Endothelial cell of umbilical vein (primary cell): Measurements from ENCODE around the gene ESPN. TPM values are rescaled to one million over a fixed set of nuclear protein-coding genes. Genes with fewer than 3 reads are reported as not detected.

Experiments used
- BruUV-seq: library from RNA; stranded (reverse); fragments of 400-500 nt; replicated peaks from 2 replicates; lab custom pipeline; 2021; lab: Mats Ljungman, UMichigan
- CTCF ChIA-PET: fragments of 300-600, 350-600 bp; sonication (Branson Sonifier 250); formaldehyde crosslinking; loops from one replicate; lab custom pipeline; 2021; ENCODE audit warnings: antibody characterized with exemption, inconsistent platforms; lab: Charles Lee
- POLR2A ChIA-PET: fragments of 300-600, 350-600 bp; sonication (Branson Sonifier 250); formaldehyde crosslinking; loops from one replicate; lab custom pipeline; 2021; ENCODE audit warnings: antibody characterized with exemption, inconsistent platforms; lab: Charles Lee
- DNase-seq: peaks from one replicate; pipeline ENCODE4 v3.0.0-alpha.2; 2011; ENCODE audit warnings: low read depth, low spot score
- FAIRE-seq: peaks from 2 replicates; lab custom pipeline; 2011; peaks lifted over from hg19 to GRCh38; lab: Jason Lieb, UNC
- H2AFZ ChIP-seq: 2 replicates; pipeline ENCODE4 v1.6.0; 2012; ENCODE audit warnings: low read depth, low read length, control low read depth, inconsistent platforms
- H3K27ac ChIP-seq: 2 replicates; pipeline ENCODE4 v1.5.1; 2011; ENCODE audit warnings: low read depth, mild to moderate bottlenecking, control low read depth, low read length, moderate library complexity; ENCODE audit not compliant: insufficient read depth
- H3K27me3 ChIP-seq, 2 experiments: 2 replicates each; pipeline versions ENCODE4 v1.6.0 to v1.6.1; 2011; ENCODE audit warnings: low read length in 2 of 2, mixed read lengths in 1 of 2; ENCODE audit not compliant: control insufficient read depth in 2 of 2, insufficient read depth in 2 of 2
- H3K36me3 ChIP-seq, 2 experiments: 2 replicates in 1 of 2; 3 replicates in 1 of 2; pipeline ENCODE4 v1.5.1; 2011; ENCODE audit warnings: low read length in 2 of 2, mild to moderate bottlenecking in 1 of 2, moderate library complexity in 1 of 2; ENCODE audit not compliant: control insufficient read depth in 2 of 2, insufficient read depth in 2 of 2; ENCODE audit errors: extremely low read depth in 1 of 2
- H3K4me1 ChIP-seq: 3 replicates; pipeline ENCODE4 v1.5.1; 2011; ENCODE audit warnings: mild to moderate bottlenecking, low read length; ENCODE audit not compliant: control insufficient read depth, insufficient read depth; ENCODE audit errors: extremely low read depth
- H3K4me2 ChIP-seq: 2 replicates; pipeline ENCODE4 v1.6.1; 2011; ENCODE audit warnings: low read length, control low read depth, mixed read lengths; ENCODE audit not compliant: insufficient read depth
- H3K4me3 ChIP-seq, 3 experiments: fragments of 200-600 bp in 1 of 3; sonication (generic), shearing (Covaris generic) in 1 of 3; replicated peaks in 1 of 3; 2 replicates each; pipeline ENCODE4 v1.5.1; 2011 to 2016; ENCODE audit warnings: control low read depth in 3 of 3, low read length in 3 of 3, mild to moderate bottlenecking in 2 of 3, inconsistent platforms in 1 of 3, low read depth in 1 of 3, moderate library complexity in 1 of 3; ENCODE audit not compliant: insufficient read depth in 1 of 3
- H3K79me2 ChIP-seq: 2 replicates; pipeline ENCODE4 v1.6.0; 2012; ENCODE audit warnings: low read length, inconsistent platforms; ENCODE audit not compliant: control insufficient read depth, insufficient read depth
- H3K9ac ChIP-seq: replicated peaks from 2 replicates; pipeline ENCODE3; 2011; ENCODE audit warnings: low read length, control low read depth; ENCODE audit not compliant: insufficient read depth; ENCODE audit errors: extremely low read depth
- H3K9me1 ChIP-seq: replicated peaks from 3 replicates; pipeline ENCODE4 v1.6.0; 2011; ENCODE audit warnings: mild to moderate bottlenecking, low read length; ENCODE audit not compliant: control insufficient read depth, insufficient read depth; ENCODE audit errors: extremely low read depth
- H3K9me3 ChIP-seq: replicated peaks from 2 replicates; pipeline ENCODE4 v1.5.1; 2012; ENCODE audit warnings: low read length, inconsistent platforms; ENCODE audit not compliant: control insufficient read depth, insufficient read depth
- H4K20me1 ChIP-seq: replicated peaks from 2 replicates; pipeline ENCODE3; 2011; ENCODE audit warnings: mild to moderate bottlenecking, low read length; ENCODE audit not compliant: control insufficient read depth, insufficient read depth; ENCODE audit errors: extremely low read depth
- CTCF ChIP-seq, 2 donors: IDR thresholded peaks; 1 replicate in 1 of 2; 2 replicates in 1 of 2; pipeline ENCODE4 v1.5.1; 2011; ENCODE audit warnings: low read length in 2 of 2, mild to moderate bottlenecking in 2 of 2, moderate library complexity in 2 of 2, control low read depth in 1 of 2, inconsistent platforms in 1 of 2, low read depth in 1 of 2; ENCODE audit not compliant: insufficient read depth in 1 of 2; ENCODE audit errors: extremely low read depth in 1 of 2
- EZH2 ChIP-seq: IDR thresholded peaks from 2 replicates; pipeline ENCODE4 v1.6.1; 2012; ENCODE audit warnings: borderline replicate concordance, low read depth, mild to moderate bottlenecking, moderate library complexity, low read length, inconsistent platforms; ENCODE audit not compliant: severe bottlenecking
- FOS ChIP-seq: IDR thresholded peaks from 2 replicates; pipeline ENCODE4 v1.6.1; 2011; ENCODE audit warnings: mild to moderate bottlenecking, low read length, moderate library complexity, borderline replicate concordance; ENCODE audit not compliant: insufficient read depth
- GATA2 ChIP-seq: IDR thresholded peaks from 2 replicates; pipeline ENCODE4 v1.7.0; 2011; ENCODE audit warnings: low read depth, mild to moderate bottlenecking, moderate library complexity, mixed read lengths, low read length; ENCODE audit not compliant: insufficient read length, insufficient read depth
- JUN ChIP-seq: IDR thresholded peaks from 2 replicates; pipeline ENCODE4 v1.6.1; 2011; ENCODE audit warnings: borderline replicate concordance, low read depth; ENCODE audit not compliant: insufficient read length, insufficient read depth
- MAX ChIP-seq: IDR thresholded peaks from 2 replicates; pipeline ENCODE4 v1.6.1; 2011; ENCODE audit not compliant: insufficient read depth, insufficient read length
- MYC ChIP-seq: IDR thresholded peaks from one replicate; pipeline ENCODE4 v1.6.1; 2011; ENCODE audit warnings: mild to moderate bottlenecking, low read depth, low read length
- POLR2A ChIP-seq: IDR thresholded peaks from 2 replicates; pipeline ENCODE4 v1.6.1; 2012; ENCODE audit warnings: low read depth, mild to moderate bottlenecking, control low read depth, low read length
- POLR2AphosphoS5 ChIP-seq: IDR thresholded peaks from 2 replicates; pipeline ENCODE4 v1.6.1; 2012; ENCODE audit warnings: low read depth, mild to moderate bottlenecking, control low read depth, low read length, moderate library complexity; ENCODE audit not compliant: insufficient read depth
- dilution Hi-C: fragments of 300-500 bp; cut with MboI; formaldehyde crosslinking; loops from one replicate; pipeline ENCODE4 v1.15.0; 2019; ENCODE audit warnings: low sequenced_read_pairs; ENCODE audit not compliant: extremely low pct_ligation_motif_present
- intact Hi-C: fragments of 100-400 bp; cut with micrococcal nuclease; formaldehyde crosslinking; loops from one replicate; pipeline ENCODE4 v1.10.0; 2022
- polyA plus RNA-seq, 4 experiments: library from polyadenylated mRNA; depleted of rRNA in 3 of 4; stranded (reverse) in 3 of 4; unstranded in 1 of 4; fragments of >200 nt; gene quantifications; 2 replicates each; pipeline versions ENCODE4 v1.2.1 to v1.2.3, GENCODE V29; 2011 to 2012; ENCODE audit warnings: missing spikeins in 1 of 4
- total RNA-seq: library from RNA; stranded (reverse); gene quantifications from 2 replicates; pipeline ENCODE4 v1.2.3, GENCODE V29; 2021

The ESPN gene
- total and polyA plus RNA-seq, 2 donors (not counting 3 experiments of a cell fraction or from before 2014, with no cell fraction given): 0.54 to 0.71 TPM

DNA sequence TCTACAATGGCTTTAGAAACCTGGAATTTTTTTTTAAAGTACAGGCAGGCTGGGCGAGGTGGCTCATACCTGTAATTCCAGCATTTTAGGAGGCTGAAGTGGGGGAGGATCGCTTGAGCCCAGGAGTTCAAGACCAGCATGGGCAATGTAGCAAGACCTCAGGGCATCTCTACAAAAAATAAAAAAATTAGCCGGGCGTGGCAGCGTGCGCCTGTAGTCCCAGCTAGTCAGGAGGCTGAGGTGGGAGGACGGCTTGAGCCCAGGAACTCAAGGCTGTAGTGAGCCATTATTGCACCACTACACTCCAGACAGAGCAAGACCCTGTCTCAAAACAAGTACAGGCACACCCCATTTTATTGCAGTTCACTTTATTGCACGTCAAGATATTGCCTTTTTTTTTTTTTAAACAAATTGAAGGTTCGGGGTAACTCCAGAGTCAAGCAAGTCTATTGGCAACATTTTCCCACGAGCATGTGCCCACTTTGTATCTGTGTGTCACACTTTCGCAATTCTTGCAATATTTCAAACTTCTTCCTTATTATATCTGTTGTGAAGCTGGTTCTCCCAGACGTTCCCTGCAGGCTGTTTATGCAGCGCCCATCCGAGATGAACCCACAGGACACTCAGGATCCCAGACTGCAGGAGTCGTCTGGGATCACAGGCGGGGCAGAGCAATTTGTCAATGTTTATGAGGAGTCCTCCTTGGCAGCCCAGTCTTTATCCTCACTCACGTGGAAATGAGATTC, 9.5 kb upstream of the ESPN start:
- intact Hi-C loops: no loop called here
- CTCF ChIA-PET: interaction anchor here (0.8 to 4.3 kb wide), 14 partner anchors 8 to 210 kb away, joined by 3 to 36 read pairs (median 4); no protein-coding TSS in a partner anchor

DNA sequence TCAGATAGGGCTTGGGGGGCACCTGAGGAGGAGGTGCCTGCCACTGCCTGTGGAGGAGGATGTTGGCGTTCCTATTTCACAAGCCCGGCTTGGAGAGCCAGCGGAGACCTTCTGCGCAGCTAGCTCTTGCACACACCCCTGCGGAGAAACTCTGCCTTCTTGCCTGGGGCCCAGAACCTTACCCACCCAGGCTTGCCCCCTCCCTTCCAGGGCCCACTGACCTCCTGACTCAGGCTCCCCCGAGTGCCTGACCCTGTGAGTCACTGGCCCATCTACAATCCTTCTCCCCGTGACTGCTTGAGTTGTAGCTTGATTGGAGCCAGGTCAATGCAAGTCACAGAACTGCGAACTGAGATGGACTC, 8.3 kb upstream of the ESPN start:
- Histone ChIP-seq H3K36me3 (no peaks in the 10 kb centered on the region), H4K20me1 (no peaks in the 10 kb centered on the region), H3K9ac (no peak overlapping the region), H3K27me3 (peaks cover 4 to 8% of the 10 kb centered on the region in 2 experiments), H3K79me2 (no peaks in the 10 kb centered on the region), H3K9me1 (no peaks in the 10 kb centered on the region), H3K4me2 (no peak overlapping the region), H3K4me1 (peaks cover 19% of the 10 kb centered on the region), H3K9me3 (no peaks in the 10 kb centered on the region), H2AFZ (no peak overlapping the region), H3K27ac (no peak overlapping the region), H3K4me3 (no peak overlapping the region)
- dilution Hi-C loops (no loop called here), intact Hi-C loops (no loop called here)
- DNase-seq (no peak), FAIRE-seq (no peak)
- TF ChIP-seq GATA2: no peak
- no peak for TF ChIP-seq CTCF (IDR thresholded peaks at IDR 0.05; ENCODE audit: extremely low read depth in 1 of 2, insufficient read depth in 1 of 2, low read depth in 1 of 2, low read length in 2 of 2)
- no peak for TF ChIP-seq MYC
- no peak for TF ChIP-seq JUN
- TF ChIP-seq FOS: no peak
- TF ChIP-seq EZH2: no peak
- no peak for TF ChIP-seq POLR2AphosphoS5
- TF ChIP-seq POLR2A: no peak
- TF ChIP-seq MAX: no peak
- CTCF ChIA-PET: interaction anchor here (0.8 to 4.3 kb wide), 2 partner anchors 12 to 22 kb away, joined by 3 to 36 read pairs; no protein-coding TSS in a partner anchor
- BruUV-seq: no TSS peak
- POLR2A ChIA-PET: no interaction called here

More for the DNA sequence above, 9.5 kb upstream of the ESPN start:
- no peak overlapping the region for H3K27ac ChIP-seq
- no peaks in the 10 kb centered on the region for H4K20me1 ChIP-seq
- dilution Hi-C loops: no loop called here
- no peak for TF ChIP-seq JUN
- H3K9ac ChIP-seq: no peak overlapping the region
- no peak overlapping the region for H3K4me2 ChIP-seq
- H3K9me3 ChIP-seq: no peaks in the 10 kb centered on the region
- H3K4me3 ChIP-seq: no peak overlapping the region
- no peak for FAIRE-seq
- no peaks in the 10 kb centered on the region for H3K79me2 ChIP-seq
- no peak overlapping the region for H2AFZ ChIP-seq
- no peaks in the 10 kb centered on the region for H3K9me1 ChIP-seq
- POLR2A ChIA-PET: no interaction called here
- H3K4me1 ChIP-seq: peaks cover 10% of the 10 kb centered on the region
- H3K36me3 ChIP-seq: no peaks in the 10 kb centered on the region
- H3K27me3 ChIP-seq: peaks cover 4 to 8% of the 10 kb centered on the region in 2 experiments
- BruUV-seq: no TSS peak
- DNase-seq: no peak
